Breast epithelium (tissue), 3 donors: Measurements from ENCODE around the gene MEFV.

Experiments
- POLR2A ChIP-seq: fragments of 450-650 bp; IDR thresholded peaks from one replicate; pipeline ENCODE4 v1.6.1; 2016; ENCODE audit warnings: antibody characterized with exemption, mild to moderate bottlenecking, moderate library complexity
- POLR2AphosphoS5 ChIP-seq, 3 donors: sonication (generic); formaldehyde crosslinking; IDR thresholded peaks; one replicate each; pipeline ENCODE4 v1.6.1; 2017; ENCODE audit warnings: antibody characterized with exemption in 3 of 3
- TF ChIP-seq, protein P1 (sequence below), 3 donors: fragments of 450-650 bp; IDR thresholded peaks; one replicate each; pipeline ENCODE4 v1.5.1; 2016 to 2017; ENCODE audit warnings: antibody characterized with exemption in 3 of 3, mild to moderate bottlenecking in 3 of 3, moderate library complexity in 3 of 3

DNA sequence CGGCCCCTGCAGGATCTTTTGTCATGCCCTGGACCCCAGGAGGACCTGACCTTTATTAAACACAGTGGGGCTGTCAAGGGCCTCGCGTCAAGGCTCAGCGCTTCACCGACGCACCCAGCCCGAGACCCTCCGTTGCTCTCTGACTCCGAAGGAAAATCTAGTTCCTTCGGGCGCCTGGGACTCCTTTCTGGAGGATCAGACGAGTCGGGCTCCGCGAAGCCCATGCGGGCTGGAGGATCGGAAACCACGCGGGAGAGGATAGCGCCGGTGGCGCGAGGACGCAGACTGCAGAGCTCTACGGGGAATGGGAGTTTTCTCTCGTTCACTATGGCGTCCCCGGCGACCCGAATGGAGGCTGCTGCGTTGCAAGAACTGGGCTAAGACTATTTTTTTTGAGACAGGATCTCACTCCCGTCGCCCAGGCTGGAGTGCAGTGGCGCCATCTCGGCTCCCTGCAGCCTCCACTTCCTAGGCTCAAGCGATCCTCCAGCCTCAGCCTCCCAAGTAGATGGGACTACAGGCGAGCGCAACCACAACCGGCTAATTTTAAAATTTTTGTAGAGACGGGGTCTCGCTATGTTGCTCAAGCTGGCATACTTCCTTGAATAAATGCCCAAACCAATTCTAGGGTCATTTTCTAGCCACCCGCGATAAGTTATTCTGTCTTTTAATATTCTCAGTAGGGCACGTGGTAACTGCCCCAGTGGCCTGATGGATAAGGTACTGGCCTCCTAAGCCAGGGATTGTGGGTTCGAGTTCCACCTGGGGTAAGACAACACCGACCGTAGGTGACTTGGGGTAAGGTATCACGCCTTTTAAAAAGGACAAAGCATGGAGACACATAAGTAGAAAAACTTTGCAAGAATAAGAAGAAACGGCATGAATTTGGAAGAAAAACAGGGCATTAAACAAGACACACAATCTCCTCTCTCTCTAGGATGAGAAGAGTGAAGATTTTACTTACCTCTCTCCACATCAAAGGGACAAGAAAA lies 62.9 kb downstream of the MEFV start:
- TF ChIP-seq, protein P1, sequence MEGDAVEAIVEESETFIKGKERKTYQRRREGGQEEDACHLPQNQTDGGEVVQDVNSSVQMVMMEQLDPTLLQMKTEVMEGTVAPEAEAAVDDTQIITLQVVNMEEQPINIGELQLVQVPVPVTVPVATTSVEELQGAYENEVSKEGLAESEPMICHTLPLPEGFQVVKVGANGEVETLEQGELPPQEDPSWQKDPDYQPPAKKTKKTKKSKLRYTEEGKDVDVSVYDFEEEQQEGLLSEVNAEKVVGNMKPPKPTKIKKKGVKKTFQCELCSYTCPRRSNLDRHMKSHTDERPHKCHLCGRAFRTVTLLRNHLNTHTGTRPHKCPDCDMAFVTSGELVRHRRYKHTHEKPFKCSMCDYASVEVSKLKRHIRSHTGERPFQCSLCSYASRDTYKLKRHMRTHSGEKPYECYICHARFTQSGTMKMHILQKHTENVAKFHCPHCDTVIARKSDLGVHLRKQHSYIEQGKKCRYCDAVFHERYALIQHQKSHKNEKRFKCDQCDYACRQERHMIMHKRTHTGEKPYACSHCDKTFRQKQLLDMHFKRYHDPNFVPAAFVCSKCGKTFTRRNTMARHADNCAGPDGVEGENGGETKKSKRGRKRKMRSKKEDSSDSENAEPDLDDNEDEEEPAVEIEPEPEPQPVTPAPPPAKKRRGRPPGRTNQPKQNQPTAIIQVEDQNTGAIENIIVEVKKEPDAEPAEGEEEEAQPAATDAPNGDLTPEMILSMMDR (IDR thresholded peaks at IDR 0.05) = no peak
- no peak for TF ChIP-seq POLR2A
- TF ChIP-seq POLR2AphosphoS5 (IDR thresholded peaks at IDR 0.05) = no peak
